ENCODE results near the gene USP14. TPM values are rescaled to one million over a fixed set of nuclear protein-coding genes. Genes with fewer than 3 reads are reported as not detected.

Gene USP14
- total and polyA plus RNA-seq, 9 donors = 26.0 to 60.0 (median 55.4) TPM

DNA sequence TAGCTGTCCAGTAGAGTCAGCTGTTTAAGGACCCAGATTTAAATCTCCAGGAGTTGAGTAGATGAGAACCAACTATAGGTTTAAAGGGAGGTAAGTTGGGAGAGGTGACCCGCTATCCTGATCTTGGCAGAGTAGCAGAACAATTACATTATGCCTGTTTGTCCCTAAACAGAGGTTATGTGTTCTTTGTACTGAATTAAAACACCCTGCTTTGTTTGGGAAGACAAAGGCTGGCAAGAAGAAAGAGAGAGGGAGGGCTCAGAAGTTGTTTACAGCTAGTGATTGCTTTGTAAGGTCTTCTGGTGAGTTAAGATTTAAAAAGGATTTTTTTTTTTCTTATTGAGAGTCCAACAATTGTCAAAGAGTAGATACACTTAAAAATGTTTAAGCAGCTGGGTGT is 37.3 kb downstream of the USP14 start:
- Histone ChIP-seq H3K4me3 (ENCODE audit: low read length) (no peak overlapping the region), H3K36me3 (ENCODE audit: control insufficient read depth, insufficient read depth, low read length) (peaks cover 21% of the 10 kb centered on the region), H3K27ac (ENCODE audit: low read length) (no peak overlapping the region), H3K4me1 (ENCODE audit: control insufficient read depth, insufficient read depth, low read length) (no peaks in the 10 kb centered on the region), H3K27me3 (ENCODE audit: control insufficient read depth, insufficient read depth, low read length) (no peaks in the 10 kb centered on the region), H3K9me3 (replicated peaks; ENCODE audit: control insufficient read depth, low read depth, low read length) (no peaks in the 10 kb centered on the region)
- no peak for DNase-seq
- WGBS (ENCODE audit: insufficient coverage) = 100% methylated on average over 1 of the region's 1 CpG

DNA sequence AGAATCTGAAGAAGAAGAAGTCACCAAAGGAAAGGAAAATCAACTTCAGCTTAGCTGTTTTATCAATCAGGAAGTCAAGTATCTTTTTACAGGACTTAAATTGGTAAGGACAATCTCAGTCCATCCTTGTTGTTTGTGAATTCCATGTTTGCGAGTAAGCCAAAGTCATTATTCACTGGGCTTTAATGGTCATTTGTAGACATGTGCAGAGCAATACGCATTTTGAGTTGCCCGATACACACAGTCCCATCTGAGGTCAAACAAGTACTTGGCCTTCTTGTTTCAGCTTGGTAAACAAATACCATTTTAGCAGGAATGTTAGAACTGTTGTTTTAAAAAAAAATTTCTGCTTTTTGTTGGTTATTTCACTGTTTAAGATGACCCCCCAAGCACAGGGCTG is 40.9 kb downstream of the USP14 start:
- no peak overlapping the region for H3K4me3 ChIP-seq (ENCODE audit: low read length)

DNA sequence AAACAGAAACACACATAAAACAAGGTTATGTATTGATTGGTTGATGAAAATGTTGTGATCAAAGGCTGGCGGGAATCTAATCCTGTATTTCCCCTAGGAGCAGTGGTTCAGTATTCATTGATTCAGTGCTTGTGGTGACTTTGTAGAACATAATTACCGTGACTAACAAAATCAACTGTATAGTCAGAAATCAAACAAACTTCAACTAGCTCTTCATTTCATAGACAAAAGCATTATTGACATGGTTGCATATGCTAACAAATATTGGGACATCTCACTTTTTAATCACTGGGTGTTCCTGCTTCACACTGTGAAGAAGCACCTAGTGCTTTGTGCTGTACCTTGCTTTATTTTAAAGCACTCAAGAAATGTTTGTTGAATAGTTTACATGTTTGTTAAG is 41.4 kb downstream of the USP14 start:
- Histone ChIP-seq H3K27me3 (ENCODE audit: control insufficient read depth, insufficient read depth, low read length) (no peaks in the 10 kb centered on the region), H3K4me3 (ENCODE audit: low read length) (no peak overlapping the region), H3K4me1 (ENCODE audit: control insufficient read depth, insufficient read depth, low read length) (no peaks in the 10 kb centered on the region), H3K9me3 (replicated peaks; ENCODE audit: control insufficient read depth, low read depth, low read length) (no peaks in the 10 kb centered on the region), H3K27ac (ENCODE audit: low read length) (no peak overlapping the region), H3K36me3 (ENCODE audit: control insufficient read depth, insufficient read depth, low read length) (peaks cover 31% of the 10 kb centered on the region)
- WGBS (ENCODE audit: insufficient coverage) = no CpG with 5 or more reads among the region's 2 CpGs
- no peak for DNase-seq

More for the DNA sequence above, 40.9 kb downstream of the USP14 start:
- Histone ChIP-seq H3K36me3 (ENCODE audit: control insufficient read depth, insufficient read depth, low read length) (peaks cover 31% of the 10 kb centered on the region), H3K4me1 (ENCODE audit: control insufficient read depth, insufficient read depth, low read length) (no peaks in the 10 kb centered on the region), H3K27me3 (ENCODE audit: control insufficient read depth, insufficient read depth, low read length) (no peaks in the 10 kb centered on the region), H3K9me3 (replicated peaks; ENCODE audit: control insufficient read depth, low read depth, low read length) (no peaks in the 10 kb centered on the region), H3K27ac (ENCODE audit: low read length) (no peak overlapping the region)
- no peak for DNase-seq
- 92% methylated on average over 2 of the region's 3 CpGs for WGBS (ENCODE audit: insufficient coverage)

DNA sequence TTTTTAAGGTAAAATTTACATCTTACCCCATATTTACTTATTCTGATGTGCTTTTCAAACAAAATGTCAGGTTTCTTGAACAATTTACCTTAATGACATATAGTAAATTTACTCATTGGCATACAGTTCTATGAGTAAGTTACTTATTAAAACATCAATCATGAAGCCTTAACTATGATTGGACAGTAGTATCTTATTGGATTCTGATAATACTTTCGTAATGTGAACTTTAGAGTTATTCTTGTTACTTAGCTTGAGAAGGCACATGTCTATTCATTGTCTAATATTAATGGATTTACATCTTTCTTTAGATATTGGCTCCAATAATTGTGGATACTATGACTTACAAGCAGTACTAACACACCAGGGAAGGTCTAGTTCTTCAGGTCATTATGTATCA is 51.7 kb downstream of the USP14 start:
- H3K4me3 ChIP-seq (ENCODE audit: low read length) = no peak overlapping the region
- peaks cover 40% of the 10 kb centered on the region for H3K36me3 ChIP-seq (ENCODE audit: control insufficient read depth, insufficient read depth, low read length)
- no peak for DNase-seq
- H3K4me1 ChIP-seq (ENCODE audit: control insufficient read depth, insufficient read depth, low read length) = no peaks in the 10 kb centered on the region
- no peak overlapping the region for H3K27ac ChIP-seq (ENCODE audit: low read length)
- H3K9me3 ChIP-seq (replicated peaks; ENCODE audit: control insufficient read depth, low read depth, low read length) = no peaks in the 10 kb centered on the region
- WGBS (ENCODE audit: insufficient coverage) = no CpG with 5 or more reads among the region's 1 CpG
- no peaks in the 10 kb centered on the region for H3K27me3 ChIP-seq (ENCODE audit: control insufficient read depth, insufficient read depth, low read length)

DNA sequence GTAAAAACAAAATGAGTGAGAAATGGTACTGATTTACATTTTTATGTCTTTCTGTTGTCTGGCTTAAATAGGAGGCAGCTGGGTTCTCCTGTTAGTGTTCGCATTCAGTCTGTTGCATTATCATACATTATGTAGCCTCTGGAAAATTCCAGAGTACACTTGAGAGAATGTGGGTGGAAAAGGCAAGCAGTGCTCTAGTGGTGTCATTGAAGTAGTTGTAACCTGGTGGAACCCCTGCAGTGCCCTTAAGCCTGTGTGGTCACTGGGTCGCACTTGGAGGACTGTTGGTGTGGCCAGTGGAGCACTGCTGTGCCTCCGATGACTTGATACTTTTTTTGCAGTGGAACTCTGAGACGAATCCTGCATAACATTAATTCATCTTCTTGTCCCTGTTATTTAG is 52.4 kb downstream of the USP14 start:
- Histone ChIP-seq H3K27ac (ENCODE audit: low read length) (no peak overlapping the region), H3K4me1 (ENCODE audit: control insufficient read depth, insufficient read depth, low read length) (no peaks in the 10 kb centered on the region), H3K36me3 (ENCODE audit: control insufficient read depth, insufficient read depth, low read length) (peaks cover 38% of the 10 kb centered on the region), H3K4me3 (ENCODE audit: low read length) (no peak overlapping the region), H3K9me3 (replicated peaks; ENCODE audit: control insufficient read depth, low read depth, low read length) (no peaks in the 10 kb centered on the region), H3K27me3 (ENCODE audit: control insufficient read depth, insufficient read depth, low read length) (no peaks in the 10 kb centered on the region)
- DNase-seq = no peak
- WGBS (ENCODE audit: insufficient coverage) = no CpG with 5 or more reads among the region's 4 CpGs

DNA sequence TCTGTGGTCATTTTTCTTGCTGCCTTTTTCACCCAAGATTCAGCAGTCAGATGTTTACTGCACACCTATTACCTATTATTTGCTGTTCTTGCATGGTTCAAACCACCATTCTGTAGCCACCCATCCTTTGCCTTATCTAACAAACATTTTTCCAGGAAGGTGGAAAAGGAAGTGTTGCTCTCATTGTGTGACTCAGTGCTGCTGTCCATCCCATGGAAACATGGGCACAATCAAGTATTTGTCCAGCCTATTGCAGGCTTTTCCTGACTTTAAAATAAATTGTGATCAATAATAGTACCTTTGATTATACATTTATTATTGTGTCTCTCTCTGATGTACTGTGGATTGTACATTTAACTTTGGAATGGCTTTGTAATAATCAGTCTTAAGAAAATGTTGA is 53.2 kb downstream of the USP14 start:
- H3K27me3 ChIP-seq (ENCODE audit: control insufficient read depth, insufficient read depth, low read length) = no peaks in the 10 kb centered on the region
- no peak for DNase-seq
- peaks cover 38% of the 10 kb centered on the region for H3K36me3 ChIP-seq (ENCODE audit: control insufficient read depth, insufficient read depth, low read length)
- no peak overlapping the region for H3K4me3 ChIP-seq (ENCODE audit: low read length)
- no peaks in the 10 kb centered on the region for H3K9me3 ChIP-seq (replicated peaks; ENCODE audit: control insufficient read depth, low read depth, low read length)
- no peak overlapping the region for H3K27ac ChIP-seq (ENCODE audit: low read length)
- H3K4me1 ChIP-seq (ENCODE audit: control insufficient read depth, insufficient read depth, low read length) = no peaks in the 10 kb centered on the region

DNA sequence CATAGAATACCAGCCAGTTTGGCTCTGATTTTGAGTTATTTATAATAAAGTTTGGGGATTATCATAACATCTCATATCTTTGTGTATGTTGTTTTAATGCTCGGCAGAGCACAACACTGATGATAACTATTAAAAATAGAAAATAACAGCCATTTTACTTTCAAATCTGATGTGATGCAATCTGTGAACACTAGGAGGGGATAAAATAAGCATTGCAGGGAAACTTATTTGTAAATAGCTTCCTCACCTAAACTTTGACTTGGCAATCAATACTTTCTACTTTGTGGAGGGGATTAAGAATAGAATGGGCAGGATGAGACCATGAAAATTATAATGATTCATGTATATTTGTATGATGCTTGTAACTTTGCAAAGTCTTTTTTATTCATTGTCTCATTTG is 54.4 kb downstream of the USP14 start:
- no peak for DNase-seq
- Histone ChIP-seq H3K27ac (ENCODE audit: low read length) (no peak overlapping the region), H3K27me3 (ENCODE audit: control insufficient read depth, insufficient read depth, low read length) (no peaks in the 10 kb centered on the region), H3K36me3 (ENCODE audit: control insufficient read depth, insufficient read depth, low read length) (peaks cover 45% of the 10 kb centered on the region), H3K4me3 (ENCODE audit: low read length) (no peak overlapping the region), H3K9me3 (replicated peaks; ENCODE audit: control insufficient read depth, low read depth, low read length) (no peaks in the 10 kb centered on the region), H3K4me1 (ENCODE audit: control insufficient read depth, insufficient read depth, low read length) (no peaks in the 10 kb centered on the region)
- no CpG with 5 or more reads among the region's 1 CpG for WGBS (ENCODE audit: insufficient coverage)

DNA sequence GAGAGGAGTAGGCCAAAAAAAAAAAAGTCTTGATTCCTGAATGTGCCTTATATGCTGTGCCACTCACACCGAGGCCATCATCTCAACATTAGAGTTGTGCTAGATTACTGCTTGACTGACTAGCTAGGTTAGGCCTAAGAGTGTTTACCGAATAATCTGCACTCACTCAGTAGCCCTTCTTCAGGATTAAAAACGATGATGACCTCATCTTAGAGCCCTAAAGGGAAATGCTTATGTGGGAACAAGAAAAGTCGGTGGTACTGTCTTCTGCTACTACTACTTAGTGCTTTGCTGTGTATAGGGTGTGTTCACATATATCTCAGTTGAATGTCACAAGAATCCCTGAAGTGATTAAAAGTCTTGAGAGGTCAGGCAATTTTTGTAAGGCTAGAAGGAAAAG is 55.1 kb downstream of the USP14 start:
- no peak for DNase-seq
- Histone ChIP-seq H3K27ac (ENCODE audit: low read length) (no peak overlapping the region), H3K27me3 (ENCODE audit: control insufficient read depth, insufficient read depth, low read length) (no peaks in the 10 kb centered on the region), H3K36me3 (ENCODE audit: control insufficient read depth, insufficient read depth, low read length) (peaks cover 52% of the 10 kb centered on the region), H3K4me1 (ENCODE audit: control insufficient read depth, insufficient read depth, low read length) (no peaks in the 10 kb centered on the region), H3K4me3 (ENCODE audit: low read length) (no peak overlapping the region), H3K9me3 (replicated peaks; ENCODE audit: control insufficient read depth, low read depth, low read length) (no peaks in the 10 kb centered on the region)
- 100% methylated on average over 1 of the region's 4 CpGs for WGBS (ENCODE audit: insufficient coverage)

DNA sequence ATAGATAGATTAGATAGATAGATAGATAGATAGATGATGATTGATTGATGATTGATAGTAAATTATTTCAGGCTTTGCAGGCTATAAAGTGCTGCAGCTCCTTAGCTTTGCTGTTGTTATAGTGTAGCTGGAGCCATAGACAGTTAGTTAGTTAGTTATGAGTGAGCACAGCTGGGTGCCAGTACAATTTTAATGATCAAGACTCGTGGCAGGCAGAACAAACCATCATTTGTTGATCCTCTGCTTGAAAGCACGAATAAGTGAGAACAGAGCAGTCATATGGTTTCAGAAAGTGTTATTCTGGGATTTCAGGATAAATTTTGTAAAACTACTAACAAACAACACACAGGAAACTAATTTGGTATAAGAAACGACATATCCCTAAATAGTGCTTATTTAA is 55.6 kb downstream of the USP14 start:
- H3K27me3 ChIP-seq (ENCODE audit: control insufficient read depth, insufficient read depth, low read length) = no peaks in the 10 kb centered on the region
- no CpG with 5 or more reads among the region's 3 CpGs for WGBS (ENCODE audit: insufficient coverage)
- H3K27ac ChIP-seq (ENCODE audit: low read length) = no peak overlapping the region
- DNase-seq = no peak
- H3K36me3 ChIP-seq (ENCODE audit: control insufficient read depth, insufficient read depth, low read length) = peaks cover 55% of the 10 kb centered on the region
- H3K4me1 ChIP-seq (ENCODE audit: control insufficient read depth, insufficient read depth, low read length) = no peaks in the 10 kb centered on the region
- H3K9me3 ChIP-seq (replicated peaks; ENCODE audit: control insufficient read depth, low read depth, low read length) = no peaks in the 10 kb centered on the region
- H3K4me3 ChIP-seq (ENCODE audit: low read length) = no peak overlapping the region

DNA sequence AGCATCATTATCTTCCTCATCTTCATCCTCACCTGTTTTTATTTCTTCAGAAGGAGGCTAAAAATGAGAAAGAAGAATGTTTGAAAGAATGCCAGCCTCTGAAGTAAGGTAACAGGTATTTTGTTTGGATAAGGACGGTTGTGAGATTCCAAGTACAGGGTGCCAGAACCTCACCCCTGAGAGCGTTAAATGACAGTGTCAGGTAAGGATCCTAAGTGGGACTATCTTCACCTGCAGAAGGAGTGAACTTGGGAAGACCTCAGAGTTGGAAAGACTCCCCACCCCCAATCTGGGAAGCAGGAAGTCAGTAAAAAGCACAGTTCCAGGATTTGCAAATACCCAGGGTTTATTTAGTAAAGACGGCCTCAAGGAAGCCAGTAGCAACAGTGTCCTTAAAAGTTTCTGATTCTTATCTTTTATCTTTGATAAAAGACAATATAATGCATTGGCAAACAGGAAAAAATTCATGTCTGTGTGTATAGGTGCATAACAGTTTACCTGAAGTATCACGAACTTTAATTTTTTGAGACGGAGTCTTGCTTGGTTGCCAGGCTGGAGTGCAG is 57.2 kb downstream of the USP14 start:
- H3K4me3 ChIP-seq (ENCODE audit: low read length) = no peak overlapping the region
- 98% methylated on average over 4 of the region's 5 CpGs for WGBS (ENCODE audit: insufficient coverage)
- no peaks in the 10 kb centered on the region for H3K4me1 ChIP-seq (ENCODE audit: control insufficient read depth, insufficient read depth, low read length)
- no peak overlapping the region for H3K27ac ChIP-seq (ENCODE audit: low read length)
- no peaks in the 10 kb centered on the region for H3K9me3 ChIP-seq (replicated peaks; ENCODE audit: control insufficient read depth, low read depth, low read length)
- peaks cover 55% of the 10 kb centered on the region for H3K36me3 ChIP-seq (ENCODE audit: control insufficient read depth, insufficient read depth, low read length)
- no peak for DNase-seq
- H3K27me3 ChIP-seq (ENCODE audit: control insufficient read depth, insufficient read depth, low read length) = no peaks in the 10 kb centered on the region

All from muscle of leg (tissue), 11 donors.